Measurements from ENCODE around the gene NCKAP5. TPM values are rescaled to one million over a fixed set of nuclear protein-coding genes. Genes with fewer than 3 reads are reported as not detected.

NCKAP5 gene
- total RNA-seq, 1 donor from 2014 or later = not detected

- H3K9me3 Mint-ChIP-seq = no peaks in the 10 kb centered on the region
- no peak overlapping the region for H3K27ac Mint-ChIP-seq
- DNase-seq (ENCODE audit: low spot score) = no peak
- intact Hi-C loops (cut with micrococcal nuclease) = no loop called here
- H3K4me3 Mint-ChIP-seq = no peak overlapping the region
- no peaks in the 10 kb centered on the region for H3K27me3 Mint-ChIP-seq (ENCODE audit: insufficient read depth)
- H3K36me3 Mint-ChIP-seq (ENCODE audit: low read depth) = no peaks in the 10 kb centered on the region
- no peaks in the 10 kb centered on the region for H3K4me1 Mint-ChIP-seq (ENCODE audit: low read depth)
These were observed 115.2 kb downstream of the NCKAP5 start for GRCh38 chr2:133453032-133453431.

DNA sequence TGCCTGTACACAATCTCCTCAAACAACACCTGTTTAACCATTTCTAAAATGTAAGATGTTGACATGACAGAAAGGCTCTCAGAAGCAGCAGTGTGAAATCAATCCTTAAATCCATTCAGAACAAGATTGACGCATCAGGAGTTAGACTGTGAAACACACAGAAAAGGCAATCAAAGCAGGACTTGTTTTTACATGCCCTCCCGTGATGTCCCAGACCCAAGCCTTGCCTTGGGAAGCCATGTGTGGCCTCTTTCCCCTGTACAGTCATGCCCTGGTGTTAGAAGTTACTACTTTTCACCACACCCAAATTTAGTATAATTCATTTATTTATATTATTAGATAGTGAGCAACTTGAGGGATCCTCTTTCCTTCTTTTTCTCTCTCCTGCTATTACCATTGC, 115.7 kb downstream of the NCKAP5 start:
- intact Hi-C loops (cut with micrococcal nuclease) = no loop called here
- no peak overlapping the region for H3K27ac Mint-ChIP-seq
- H3K36me3 Mint-ChIP-seq (ENCODE audit: low read depth) = no peaks in the 10 kb centered on the region

DNA sequence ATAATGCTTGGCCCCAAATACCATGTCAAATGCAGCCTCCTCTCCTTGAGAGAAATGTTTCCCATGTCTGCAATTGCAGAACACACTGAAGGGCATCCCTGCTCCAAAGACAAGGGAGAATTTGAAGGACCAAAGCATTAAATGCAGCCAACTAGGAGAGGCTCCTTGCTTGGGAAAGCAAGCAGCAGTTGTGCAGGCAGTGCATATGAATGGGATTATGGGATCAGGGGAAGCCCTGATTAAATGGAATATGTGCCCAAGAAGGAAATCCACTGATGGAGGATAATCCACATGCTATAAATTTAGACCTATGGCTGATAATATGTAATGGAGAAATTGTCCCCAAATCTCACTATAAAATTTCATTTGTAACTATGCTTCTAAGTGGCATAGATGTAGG, 116.1 kb downstream of the NCKAP5 start:
- intact Hi-C loops (cut with micrococcal nuclease) = no loop called here
- no peaks in the 10 kb centered on the region for H3K27me3 Mint-ChIP-seq (ENCODE audit: insufficient read depth)
- no peaks in the 10 kb centered on the region for H3K4me1 Mint-ChIP-seq (ENCODE audit: low read depth)
- no peaks in the 10 kb centered on the region for H3K9me3 Mint-ChIP-seq
- no peak overlapping the region for H3K27ac Mint-ChIP-seq
- no peak overlapping the region for H3K4me3 Mint-ChIP-seq
- DNase-seq (ENCODE audit: low spot score) = no peak
- no peaks in the 10 kb centered on the region for H3K36me3 Mint-ChIP-seq (ENCODE audit: low read depth)

More for the DNA sequence above, 115.7 kb downstream of the NCKAP5 start:
- no peaks in the 10 kb centered on the region for H3K9me3 Mint-ChIP-seq
- H3K4me1 Mint-ChIP-seq (ENCODE audit: low read depth) = no peaks in the 10 kb centered on the region
- H3K27me3 Mint-ChIP-seq (ENCODE audit: insufficient read depth) = no peaks in the 10 kb centered on the region
- no peak for DNase-seq (ENCODE audit: low spot score)
- H3K4me3 Mint-ChIP-seq = no peak overlapping the region

DNA sequence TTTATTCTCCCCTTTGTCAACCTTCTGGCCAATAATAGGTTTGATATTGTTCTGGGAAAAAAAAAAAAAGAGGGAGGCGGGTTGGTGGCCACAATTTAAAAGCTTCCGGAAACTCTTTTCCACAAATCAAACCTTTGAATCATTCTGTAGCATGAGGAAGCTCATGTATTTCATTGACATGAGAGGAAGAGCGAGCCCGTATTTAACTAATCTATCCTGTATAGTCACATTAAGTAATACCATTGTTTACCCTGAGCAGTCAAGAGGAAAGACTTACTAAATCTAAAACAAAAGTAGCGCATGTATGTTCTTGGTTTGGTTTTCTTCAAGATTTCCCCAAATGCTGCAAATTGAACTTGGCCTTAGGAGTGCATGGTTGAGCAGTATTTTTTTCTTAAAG, 120.1 kb downstream of the NCKAP5 start:
- Mint-ChIP-seq H3K27ac (no peak overlapping the region), H3K36me3 (ENCODE audit: low read depth) (no peaks in the 10 kb centered on the region), H3K9me3 (no peaks in the 10 kb centered on the region), H3K4me3 (no peak overlapping the region), H3K4me1 (ENCODE audit: low read depth) (no peaks in the 10 kb centered on the region), H3K27me3 (ENCODE audit: insufficient read depth) (no peaks in the 10 kb centered on the region)
- DNase-seq (ENCODE audit: low spot score) = no peak
- intact Hi-C loops (cut with micrococcal nuclease) = no loop called here

- no peaks in the 10 kb centered on the region for H3K9me3 Mint-ChIP-seq
- intact Hi-C loops (cut with micrococcal nuclease) = no loop called here
- no peak for DNase-seq (ENCODE audit: low spot score)
- no peak overlapping the region for H3K27ac Mint-ChIP-seq
- no peaks in the 10 kb centered on the region for H3K27me3 Mint-ChIP-seq (ENCODE audit: insufficient read depth)
- H3K4me3 Mint-ChIP-seq = no peak overlapping the region
- no peaks in the 10 kb centered on the region for H3K4me1 Mint-ChIP-seq (ENCODE audit: low read depth)
- no peaks in the 10 kb centered on the region for H3K36me3 Mint-ChIP-seq (ENCODE audit: low read depth)
These were observed 121.0 kb downstream of the NCKAP5 start for GRCh38 chr2:133447303-133447702.

DNA sequence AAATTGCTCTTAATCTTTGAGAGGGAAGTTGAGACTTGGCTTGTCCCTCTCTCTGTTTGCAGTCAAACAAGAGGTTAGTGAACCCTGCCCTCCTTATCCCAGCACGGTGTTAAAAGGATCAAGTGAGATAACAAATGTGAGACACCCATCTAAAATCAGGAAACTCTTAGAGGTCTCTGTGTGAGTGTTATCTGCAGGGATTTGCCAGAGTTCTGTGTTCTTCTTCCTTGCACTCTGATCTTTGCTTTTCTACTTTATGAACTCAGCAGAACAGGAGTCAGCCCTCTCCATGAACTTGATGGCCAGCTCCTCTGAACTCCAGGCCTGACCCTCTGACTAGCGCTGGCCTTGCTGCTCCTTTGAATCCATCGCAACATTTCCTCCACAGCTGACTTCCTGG, 123.8 kb downstream of the NCKAP5 start:
- Mint-ChIP-seq H3K4me1 (ENCODE audit: low read depth) (no peaks in the 10 kb centered on the region), H3K27ac (no peak overlapping the region), H3K36me3 (ENCODE audit: low read depth) (no peaks in the 10 kb centered on the region), H3K4me3 (no peak overlapping the region), H3K9me3 (no peaks in the 10 kb centered on the region), H3K27me3 (ENCODE audit: insufficient read depth) (no peaks in the 10 kb centered on the region)
- intact Hi-C loops (cut with micrococcal nuclease) = no loop called here
- no peak for DNase-seq (ENCODE audit: low spot score)

- Mint-ChIP-seq H3K27ac (no peak overlapping the region), H3K9me3 (no peaks in the 10 kb centered on the region), H3K27me3 (ENCODE audit: insufficient read depth) (no peaks in the 10 kb centered on the region), H3K4me1 (ENCODE audit: low read depth) (no peaks in the 10 kb centered on the region), H3K4me3 (no peak overlapping the region), H3K36me3 (ENCODE audit: low read depth) (no peaks in the 10 kb centered on the region)
- intact Hi-C loops (cut with micrococcal nuclease) = no loop called here
- no peak for DNase-seq (ENCODE audit: low spot score)
These were observed 125.9 kb downstream of the NCKAP5 start for GRCh38 chr2:133442393-133442792.

- Mint-ChIP-seq H3K4me1 (ENCODE audit: low read depth) (no peaks in the 10 kb centered on the region), H3K4me3 (no peak overlapping the region), H3K27ac (no peak overlapping the region), H3K9me3 (no peaks in the 10 kb centered on the region), H3K27me3 (ENCODE audit: insufficient read depth) (no peaks in the 10 kb centered on the region), H3K36me3 (ENCODE audit: low read depth) (no peaks in the 10 kb centered on the region)
- intact Hi-C loops (cut with micrococcal nuclease) = no loop called here
- DNase-seq (ENCODE audit: low spot score) = no peak
These were observed 128.7 kb downstream of the NCKAP5 start for GRCh38 chr2:133439565-133439920.

DNA sequence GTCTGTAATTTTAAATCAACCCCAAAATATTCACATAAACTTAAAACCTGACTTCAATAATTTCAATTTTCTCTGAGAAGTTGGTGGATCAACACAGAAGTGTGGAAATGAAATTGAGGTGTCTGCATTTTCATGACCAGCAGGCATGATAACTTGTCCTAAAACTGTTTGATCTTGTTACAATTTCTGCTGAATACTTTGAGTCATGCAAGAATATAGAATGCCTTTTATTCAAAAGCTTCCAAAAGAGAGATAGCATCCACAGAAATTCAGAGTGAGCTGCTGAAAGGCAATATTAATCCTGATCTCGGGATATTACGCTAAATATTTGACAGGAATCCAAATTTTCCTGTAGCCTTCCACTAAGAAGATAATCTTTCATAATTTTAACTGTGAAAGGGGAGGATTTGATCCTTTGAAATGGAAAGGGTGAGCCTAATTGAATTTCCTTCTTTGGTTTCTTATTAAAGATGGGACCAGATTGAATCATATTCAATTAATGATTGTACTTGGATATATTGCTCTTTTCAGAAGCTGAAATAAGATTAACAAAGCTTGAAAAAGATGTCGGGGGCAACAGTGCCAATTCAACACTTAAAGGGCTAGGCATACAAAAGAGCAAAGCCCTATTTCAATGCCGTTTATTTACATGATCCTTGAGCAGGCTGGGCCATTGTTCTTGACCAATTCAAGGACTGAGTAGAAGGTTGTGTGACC, 129.3 kb downstream of the NCKAP5 start:
- H3K36me3 Mint-ChIP-seq (ENCODE audit: low read depth) = no peaks in the 10 kb centered on the region
- H3K9me3 Mint-ChIP-seq = no peaks in the 10 kb centered on the region
- no peak overlapping the region for H3K27ac Mint-ChIP-seq
- H3K27me3 Mint-ChIP-seq (ENCODE audit: insufficient read depth) = no peaks in the 10 kb centered on the region
- no peak for DNase-seq (ENCODE audit: low spot score)
- H3K4me3 Mint-ChIP-seq = no peak overlapping the region
- intact Hi-C loops (cut with micrococcal nuclease) = no loop called here
- no peaks in the 10 kb centered on the region for H3K4me1 Mint-ChIP-seq (ENCODE audit: low read depth)

- no peaks in the 10 kb centered on the region for H3K27me3 Mint-ChIP-seq (ENCODE audit: insufficient read depth)
- no peaks in the 10 kb centered on the region for H3K36me3 Mint-ChIP-seq (ENCODE audit: low read depth)
- no peak for DNase-seq (ENCODE audit: low spot score)
- no peaks in the 10 kb centered on the region for H3K4me1 Mint-ChIP-seq (ENCODE audit: low read depth)
- no peak overlapping the region for H3K27ac Mint-ChIP-seq
- H3K4me3 Mint-ChIP-seq = no peak overlapping the region
- H3K9me3 Mint-ChIP-seq = no peaks in the 10 kb centered on the region
- intact Hi-C loops (cut with micrococcal nuclease) = no loop called here
These were observed 130.2 kb downstream of the NCKAP5 start for GRCh38 chr2:133438026-133438425.

- Mint-ChIP-seq H3K9me3 (no peaks in the 10 kb centered on the region), H3K27ac (no peak overlapping the region), H3K36me3 (ENCODE audit: low read depth) (no peaks in the 10 kb centered on the region), H3K27me3 (ENCODE audit: insufficient read depth) (no peaks in the 10 kb centered on the region), H3K4me1 (ENCODE audit: low read depth) (no peaks in the 10 kb centered on the region), H3K4me3 (no peak overlapping the region)
- DNase-seq (ENCODE audit: low spot score) = no peak
- intact Hi-C loops (cut with micrococcal nuclease) = no loop called here
These were observed 130.8 kb downstream of the NCKAP5 start for GRCh38 chr2:133437492-133437891.

DNA sequence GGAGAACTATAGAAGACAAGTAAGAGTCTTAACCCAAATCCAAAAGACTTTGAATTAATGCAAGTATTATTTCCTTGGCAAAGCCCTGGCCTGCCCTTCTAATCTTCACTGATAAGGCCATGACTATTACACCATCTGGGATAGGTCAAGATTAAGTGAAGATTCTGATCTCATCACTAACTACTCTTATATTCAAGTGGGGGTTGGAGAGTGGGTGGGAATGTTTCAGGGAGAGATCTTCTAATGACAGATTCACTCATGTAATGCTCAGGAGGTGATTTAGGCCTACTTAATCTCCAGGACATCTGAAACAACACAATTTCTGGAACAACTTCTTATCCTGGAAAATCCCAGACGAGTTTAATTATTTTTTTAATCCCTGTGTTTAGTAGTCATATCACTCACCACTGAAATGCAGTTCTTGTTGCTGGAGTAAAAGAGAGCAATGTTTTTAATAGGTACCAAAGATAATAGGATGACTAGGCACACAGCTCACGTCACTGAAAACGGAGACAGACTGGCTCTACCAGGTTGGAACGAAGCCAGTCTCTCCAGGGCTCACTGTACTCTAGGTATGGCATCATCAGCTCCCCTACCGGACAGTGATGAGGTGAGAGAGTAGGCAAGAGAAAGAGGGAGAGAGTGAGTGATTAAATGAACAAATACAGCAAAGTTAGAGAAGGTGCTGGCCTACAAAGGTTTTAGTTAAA, 133.1 kb downstream of the NCKAP5 start:
- H3K36me3 Mint-ChIP-seq (ENCODE audit: low read depth) = no peaks in the 10 kb centered on the region
- intact Hi-C loops (cut with micrococcal nuclease) = no loop called here
- no peak overlapping the region for H3K4me3 Mint-ChIP-seq
- H3K27ac Mint-ChIP-seq = no peak overlapping the region
- H3K4me1 Mint-ChIP-seq (ENCODE audit: low read depth) = no peaks in the 10 kb centered on the region
- DNase-seq (ENCODE audit: low spot score) = no peak
- H3K9me3 Mint-ChIP-seq = no peaks in the 10 kb centered on the region
- H3K27me3 Mint-ChIP-seq (ENCODE audit: insufficient read depth) = no peaks in the 10 kb centered on the region

GRCh38 chr2:133433455-133434451, 134.5 kb downstream of the NCKAP5 start:
- Mint-ChIP-seq H3K9me3 (no peaks in the 10 kb centered on the region), H3K27ac (no peak overlapping the region), H3K4me1 (ENCODE audit: low read depth) (no peaks in the 10 kb centered on the region), H3K36me3 (ENCODE audit: low read depth) (no peaks in the 10 kb centered on the region), H3K4me3 (no peak overlapping the region), H3K27me3 (ENCODE audit: insufficient read depth) (no peaks in the 10 kb centered on the region)
- intact Hi-C loops (cut with micrococcal nuclease) = no loop called here
- DNase-seq (ENCODE audit: low spot score) = no peak

All from activated T-helper 1 cell treated with anti-CD3 and anti-CD28 coated beads, Interleukin-12 subunit alpha, Interleukin-12 subunit beta, Interleukin-2, Interleukin-4 antibody, amounts not matched to agents 30 ng/mL and 10 ng/mL and 1 ng/mL, durations not matched to agents 14 hours and 24 hours and 36 hours (primary cell).